HEK293T (cell line): ENCODE measurements around the gene HIC1.

Experiments used
- BHLHE40 ChIP-seq: fragments of 450-650 bp; IDR thresholded peaks from 2 replicates; pipeline ENCODE4 v1.6.1; 2016; ENCODE audit warnings: mild to moderate bottlenecking, moderate library complexity, borderline replicate concordance
- FOXA1 ChIP-seq: fragments of 450-650 bp; IDR thresholded peaks from 2 replicates; pipeline ENCODE4 v1.6.1; 2016; ENCODE audit warnings: mild to moderate bottlenecking
- HDGF ChIP-seq: fragments of 450-650 bp; IDR thresholded peaks from 2 replicates; pipeline ENCODE4 v1.6.1; 2017; ENCODE audit warnings: antibody characterized with exemption, borderline replicate concordance
- LEF1 ChIP-seq: fragments of 450-650 bp; IDR thresholded peaks from 2 replicates; pipeline ENCODE4 v1.6.1; 2017; ENCODE audit warnings: mild to moderate bottlenecking, borderline replicate concordance
- SUZ12 ChIP-seq: fragments of 450-650 bp; IDR thresholded peaks from 2 replicates; pipeline ENCODE4 v1.6.1; 2016; ENCODE audit warnings: mild to moderate bottlenecking
- TF ChIP-seq, protein P1 (sequence below): fragments of 450-650 bp; IDR thresholded peaks from 2 replicates; pipeline ENCODE4 v1.6.1; 2016

DNA sequence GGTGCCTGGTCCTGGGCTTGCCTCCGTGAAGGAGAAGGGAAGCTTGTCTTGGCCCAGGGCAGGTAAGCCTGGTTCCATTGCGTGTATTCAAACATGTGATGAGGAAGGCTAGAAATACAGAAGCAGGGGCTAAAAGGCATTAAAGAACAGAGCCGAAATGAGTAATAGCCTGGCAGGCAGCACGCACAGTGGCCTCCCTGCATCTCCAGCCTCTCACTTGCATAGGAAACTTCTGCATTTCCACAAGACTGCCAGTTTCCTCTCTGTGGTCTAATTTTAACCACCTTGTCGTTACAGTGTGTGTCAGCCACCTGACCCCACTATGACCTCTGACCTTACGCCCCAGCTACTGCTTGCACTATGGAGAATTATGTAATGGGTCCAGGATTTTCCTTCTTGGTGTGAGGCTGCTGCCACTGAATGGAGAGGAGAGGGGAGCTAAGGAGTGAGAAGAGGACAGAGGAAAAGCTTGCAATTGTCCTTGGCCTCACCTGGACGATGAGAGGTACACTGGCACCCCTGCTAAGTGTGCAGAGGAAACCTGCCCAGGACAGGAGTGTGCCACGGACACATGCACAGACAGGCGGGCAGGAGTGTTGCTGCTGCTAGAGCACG is 32.8 kb downstream of the HIC1 start:
- TF ChIP-seq HDGF: no peak
- TF ChIP-seq BHLHE40: no peak
- TF ChIP-seq, protein P1, sequence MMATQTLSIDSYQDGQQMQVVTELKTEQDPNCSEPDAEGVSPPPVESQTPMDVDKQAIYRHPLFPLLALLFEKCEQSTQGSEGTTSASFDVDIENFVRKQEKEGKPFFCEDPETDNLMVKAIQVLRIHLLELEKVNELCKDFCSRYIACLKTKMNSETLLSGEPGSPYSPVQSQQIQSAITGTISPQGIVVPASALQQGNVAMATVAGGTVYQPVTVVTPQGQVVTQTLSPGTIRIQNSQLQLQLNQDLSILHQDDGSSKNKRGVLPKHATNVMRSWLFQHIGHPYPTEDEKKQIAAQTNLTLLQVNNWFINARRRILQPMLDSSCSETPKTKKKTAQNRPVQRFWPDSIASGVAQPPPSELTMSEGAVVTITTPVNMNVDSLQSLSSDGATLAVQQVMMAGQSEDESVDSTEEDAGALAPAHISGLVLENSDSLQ: no peak
- no peak for TF ChIP-seq FOXA1
- TF ChIP-seq SUZ12: no peak
- TF ChIP-seq LEF1: no peak
